Ishikawa (cell line): ENCODE measurements around the gene TGM5.

Experiments
- CEBPB ChIP-seq: IDR thresholded peaks from 2 replicates; pipeline ENCODE4 v1.6.1; 2012
- EGR1 ChIP-seq: IDR thresholded peaks from 2 replicates; pipeline ENCODE4 v1.6.1; 2012
- EP300 ChIP-seq: IDR thresholded peaks from 2 replicates; pipeline ENCODE4 v1.6.1; 2012; ENCODE audit warnings: borderline replicate concordance
- FOXM1 ChIP-seq: IDR thresholded peaks from 2 replicates; pipeline ENCODE4 v1.6.1; 2012; ENCODE audit warnings: low read depth, borderline replicate concordance
- NFIC ChIP-seq: IDR thresholded peaks from 2 replicates; pipeline ENCODE4 v1.6.1; 2012
- RAD21 ChIP-seq: IDR thresholded peaks from 2 replicates; pipeline ENCODE4 v1.6.1; 2012; ENCODE audit warnings: low read depth
- TAF1 ChIP-seq: IDR thresholded peaks from 2 replicates; pipeline ENCODE4 v1.6.1; 2012; ENCODE audit warnings: low read depth, mild to moderate bottlenecking
- TEAD4 ChIP-seq: IDR thresholded peaks from 2 replicates; pipeline ENCODE4 v1.6.1; 2012
- YY1 ChIP-seq: IDR thresholded peaks from 2 replicates; pipeline ENCODE4 v1.6.1; 2012; ENCODE audit warnings: low read depth
- ZBTB7A ChIP-seq: IDR thresholded peaks from 2 replicates; pipeline ENCODE4 v1.6.1; 2012; ENCODE audit warnings: low read depth
- TF ChIP-seq, protein P1 (sequence below): IDR thresholded peaks from 2 replicates; pipeline ENCODE4 v1.6.1; 2012; ENCODE audit warnings: low read depth, mild to moderate bottlenecking
- TF ChIP-seq, protein P2 (sequence below): IDR thresholded peaks from 2 replicates; pipeline ENCODE4 v1.6.1; 2012

DNA sequence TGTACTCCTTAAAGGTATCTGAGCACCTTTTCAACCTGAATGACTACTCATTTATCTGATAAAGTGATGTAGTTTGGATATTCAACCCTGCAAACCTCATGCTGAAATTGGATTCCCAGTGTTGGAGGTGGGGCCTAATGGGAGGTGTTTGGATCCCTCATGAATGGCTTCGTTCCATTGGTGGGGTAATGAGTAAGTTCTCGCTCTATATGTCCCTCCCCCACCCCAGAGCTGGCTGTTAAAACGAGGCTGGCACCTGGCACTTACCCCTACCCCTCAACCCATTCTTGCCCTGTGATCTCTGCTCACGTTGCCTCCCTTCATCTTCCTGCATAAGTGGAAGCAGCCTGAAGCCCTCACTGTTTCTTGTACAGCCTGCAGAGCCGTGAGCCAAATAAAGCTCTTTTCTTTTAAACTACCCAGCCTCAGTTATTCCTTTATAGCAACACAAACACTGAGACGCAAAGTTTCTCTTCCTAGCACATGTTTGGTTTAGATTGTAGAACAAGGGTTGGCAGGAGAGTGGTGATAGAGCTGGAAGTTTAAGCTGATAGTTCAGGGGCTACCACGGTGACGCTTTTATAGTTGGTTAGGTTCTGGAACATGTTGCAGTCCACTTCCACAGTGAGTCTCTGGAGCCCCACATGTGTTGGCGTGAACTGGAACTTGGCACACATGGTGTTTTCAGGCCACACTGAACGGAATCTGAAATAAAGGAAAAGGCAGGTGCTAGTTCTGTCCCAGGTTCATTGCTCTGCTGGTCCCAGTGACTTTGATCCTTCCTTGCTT lies 69.8 kb downstream of the TGM5 start:
- TF ChIP-seq, protein P1, sequence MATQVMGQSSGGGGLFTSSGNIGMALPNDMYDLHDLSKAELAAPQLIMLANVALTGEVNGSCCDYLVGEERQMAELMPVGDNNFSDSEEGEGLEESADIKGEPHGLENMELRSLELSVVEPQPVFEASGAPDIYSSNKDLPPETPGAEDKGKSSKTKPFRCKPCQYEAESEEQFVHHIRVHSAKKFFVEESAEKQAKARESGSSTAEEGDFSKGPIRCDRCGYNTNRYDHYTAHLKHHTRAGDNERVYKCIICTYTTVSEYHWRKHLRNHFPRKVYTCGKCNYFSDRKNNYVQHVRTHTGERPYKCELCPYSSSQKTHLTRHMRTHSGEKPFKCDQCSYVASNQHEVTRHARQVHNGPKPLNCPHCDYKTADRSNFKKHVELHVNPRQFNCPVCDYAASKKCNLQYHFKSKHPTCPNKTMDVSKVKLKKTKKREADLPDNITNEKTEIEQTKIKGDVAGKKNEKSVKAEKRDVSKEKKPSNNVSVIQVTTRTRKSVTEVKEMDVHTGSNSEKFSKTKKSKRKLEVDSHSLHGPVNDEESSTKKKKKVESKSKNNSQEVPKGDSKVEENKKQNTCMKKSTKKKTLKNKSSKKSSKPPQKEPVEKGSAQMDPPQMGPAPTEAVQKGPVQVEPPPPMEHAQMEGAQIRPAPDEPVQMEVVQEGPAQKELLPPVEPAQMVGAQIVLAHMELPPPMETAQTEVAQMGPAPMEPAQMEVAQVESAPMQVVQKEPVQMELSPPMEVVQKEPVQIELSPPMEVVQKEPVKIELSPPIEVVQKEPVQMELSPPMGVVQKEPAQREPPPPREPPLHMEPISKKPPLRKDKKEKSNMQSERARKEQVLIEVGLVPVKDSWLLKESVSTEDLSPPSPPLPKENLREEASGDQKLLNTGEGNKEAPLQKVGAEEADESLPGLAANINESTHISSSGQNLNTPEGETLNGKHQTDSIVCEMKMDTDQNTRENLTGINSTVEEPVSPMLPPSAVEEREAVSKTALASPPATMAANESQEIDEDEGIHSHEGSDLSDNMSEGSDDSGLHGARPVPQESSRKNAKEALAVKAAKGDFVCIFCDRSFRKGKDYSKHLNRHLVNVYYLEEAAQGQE, result no peak
- TF ChIP-seq RAD21, result no peak
- no peak for TF ChIP-seq NFIC
- no peak for TF ChIP-seq FOXM1
- no peak for TF ChIP-seq YY1
- no peak for TF ChIP-seq TAF1
- no peak for TF ChIP-seq EP300
- no peak for TF ChIP-seq TEAD4
- TF ChIP-seq, protein P2, sequence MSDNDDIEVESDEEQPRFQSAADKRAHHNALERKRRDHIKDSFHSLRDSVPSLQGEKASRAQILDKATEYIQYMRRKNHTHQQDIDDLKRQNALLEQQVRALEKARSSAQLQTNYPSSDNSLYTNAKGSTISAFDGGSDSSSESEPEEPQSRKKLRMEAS, result no peak
- no peak for TF ChIP-seq ZBTB7A
- TF ChIP-seq CEBPB, result no peak
- TF ChIP-seq EGR1, result no peak
